GM21529 (cell line): ENCODE measurements around the gene TRIM56.
"Not testable (repeated sequence)": the region's sequence is repeated elsewhere in the genome, so short reads cannot be mapped to it uniquely, and the experiment has no call there.

Source experiments
- ATAC-seq: cut with Tn5 transposase; IDR thresholded peaks from one replicate; pipeline ENCODE4 v1.9.1; 2021; ENCODE audit not compliant: unreplicated experiment

Gene TRIM56

DNA sequence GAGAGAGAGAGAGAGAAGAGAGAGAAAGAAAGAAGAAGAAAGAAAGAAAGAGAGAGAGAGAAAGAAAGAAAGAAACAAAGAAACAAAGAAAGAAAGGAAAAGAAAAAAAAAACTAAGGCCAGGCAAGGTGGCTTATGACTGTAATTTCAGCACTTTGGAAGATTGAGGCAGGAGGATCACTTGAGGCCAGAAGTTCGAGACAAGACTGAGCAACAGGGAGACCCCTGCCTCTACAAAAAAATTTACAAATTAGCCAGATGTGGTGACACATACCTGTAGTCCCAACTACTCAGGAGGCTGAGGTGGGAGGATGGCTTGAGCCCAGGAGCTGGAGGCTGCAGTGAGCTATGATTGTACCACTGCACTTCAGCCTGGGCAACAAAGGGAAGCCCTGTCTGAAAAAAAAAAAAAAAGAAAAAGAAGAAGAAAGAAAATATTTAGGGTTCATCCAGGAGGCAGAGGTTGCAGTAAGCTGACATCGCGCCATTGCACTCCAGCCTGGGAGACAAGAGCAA is 44.4 kb downstream of the TRIM56 start:
- no peak for ATAC-seq

DNA sequence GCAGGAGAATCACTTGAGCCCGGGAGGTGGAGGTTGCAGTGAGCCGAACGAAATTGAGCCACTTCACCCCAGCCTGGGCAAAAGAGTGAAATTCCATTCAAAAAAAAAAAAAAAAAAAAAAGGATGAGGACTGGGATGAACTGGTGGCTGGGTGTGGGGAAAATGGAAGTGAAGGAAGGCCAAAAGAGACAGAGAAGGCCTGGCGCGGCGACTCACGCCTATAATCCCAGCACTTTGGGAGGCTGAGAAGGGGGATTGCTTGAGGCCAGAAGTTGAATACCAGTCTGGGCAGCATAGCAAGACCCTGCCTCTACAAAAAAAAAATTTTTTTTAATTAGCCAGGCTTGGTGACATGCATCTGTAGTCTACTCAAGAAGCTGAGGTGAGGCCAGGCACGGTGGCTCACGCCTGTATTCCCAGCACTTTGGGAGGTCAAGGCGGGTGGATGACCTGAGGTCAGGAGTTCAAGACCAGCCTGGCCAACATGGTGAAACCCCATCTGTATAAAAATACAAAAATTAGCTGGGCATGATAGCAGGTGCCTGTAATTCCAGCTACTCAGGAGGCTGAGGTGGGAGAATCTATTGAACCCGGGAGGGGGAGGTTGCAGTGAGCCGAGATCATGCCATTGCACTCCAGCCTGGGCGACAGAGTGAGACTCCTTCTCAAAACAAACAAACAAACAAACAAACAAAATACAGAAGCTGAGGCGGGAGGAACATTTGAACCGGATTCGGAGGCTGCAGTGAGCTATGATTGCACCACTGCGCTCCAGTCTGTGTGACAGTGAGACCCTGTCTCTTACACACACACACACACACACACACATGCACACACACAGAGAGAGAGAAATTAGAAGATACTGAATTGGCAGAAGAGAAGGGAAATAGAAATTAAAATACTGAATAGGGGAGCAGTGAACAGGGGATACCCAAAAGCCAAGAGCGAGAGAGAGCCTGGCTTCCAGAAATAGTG is 47.6 kb downstream of the TRIM56 start:
- not testable (repeated sequence) for ATAC-seq

DNA sequence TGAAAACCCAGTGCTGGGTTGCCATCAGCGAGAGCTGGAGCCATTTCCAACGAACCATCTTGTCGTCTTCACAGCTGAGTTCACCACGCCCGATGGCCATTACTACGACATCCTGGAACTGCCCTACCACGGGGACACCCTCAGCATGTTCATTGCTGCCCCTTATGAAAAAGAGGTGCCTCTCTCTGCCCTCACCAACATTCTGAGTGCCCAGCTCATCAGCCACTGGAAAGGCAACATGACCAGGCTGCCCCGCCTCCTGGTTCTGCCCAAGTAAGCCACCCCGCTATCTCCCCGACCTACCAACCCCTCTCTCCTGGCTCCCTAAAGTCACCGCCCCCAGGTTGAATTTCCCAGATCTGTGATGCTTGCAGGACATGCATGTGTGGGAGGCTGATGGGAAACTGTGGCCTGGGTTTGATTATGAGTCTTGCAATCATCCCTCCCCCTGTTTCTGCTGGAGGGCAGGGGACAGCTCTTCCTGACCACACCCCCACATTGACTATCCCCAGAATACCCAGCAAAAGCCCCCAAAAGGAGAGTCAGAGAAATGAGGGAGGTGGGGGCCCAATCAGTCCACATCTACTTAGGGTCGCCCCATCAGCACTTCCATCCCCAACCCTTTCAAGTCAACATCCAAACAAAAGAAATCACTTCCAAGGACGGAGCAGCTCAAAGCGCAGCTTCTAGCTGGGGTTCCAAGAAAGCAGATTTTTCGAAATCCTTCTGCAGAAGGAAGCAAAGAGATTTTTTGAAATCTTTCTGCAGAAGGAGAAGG is 48.5 kb downstream of the TRIM56 start:
- no peak for ATAC-seq

DNA sequence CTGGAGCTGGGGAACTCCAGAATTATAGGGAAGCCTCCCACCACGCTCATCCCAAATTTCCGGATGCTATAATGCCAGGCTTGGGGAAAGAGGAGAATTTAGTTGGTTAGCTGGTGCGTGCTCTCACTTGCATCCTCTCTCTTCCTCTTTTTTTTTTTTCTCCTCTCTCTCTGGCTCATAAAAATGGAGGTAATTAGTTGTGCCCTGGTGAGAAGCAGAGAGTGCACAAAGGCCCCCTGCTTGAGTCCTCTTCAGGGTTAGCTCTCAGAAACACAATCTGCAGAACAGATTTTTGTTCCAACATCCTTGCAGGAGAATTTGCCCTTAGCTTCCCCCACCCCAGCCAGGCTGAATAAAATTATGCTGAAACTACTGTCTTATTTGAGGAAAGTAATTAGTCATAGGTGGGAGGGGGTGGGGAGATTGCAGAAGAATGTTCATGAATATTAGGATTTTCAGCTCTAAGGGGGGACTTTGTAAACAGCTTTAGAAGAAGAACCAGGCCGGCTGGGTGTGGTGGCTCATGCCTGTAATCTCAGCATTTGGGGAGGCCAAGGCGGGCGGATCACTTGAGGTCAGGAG is 49.2 kb downstream of the TRIM56 start:
- no peak for ATAC-seq

DNA sequence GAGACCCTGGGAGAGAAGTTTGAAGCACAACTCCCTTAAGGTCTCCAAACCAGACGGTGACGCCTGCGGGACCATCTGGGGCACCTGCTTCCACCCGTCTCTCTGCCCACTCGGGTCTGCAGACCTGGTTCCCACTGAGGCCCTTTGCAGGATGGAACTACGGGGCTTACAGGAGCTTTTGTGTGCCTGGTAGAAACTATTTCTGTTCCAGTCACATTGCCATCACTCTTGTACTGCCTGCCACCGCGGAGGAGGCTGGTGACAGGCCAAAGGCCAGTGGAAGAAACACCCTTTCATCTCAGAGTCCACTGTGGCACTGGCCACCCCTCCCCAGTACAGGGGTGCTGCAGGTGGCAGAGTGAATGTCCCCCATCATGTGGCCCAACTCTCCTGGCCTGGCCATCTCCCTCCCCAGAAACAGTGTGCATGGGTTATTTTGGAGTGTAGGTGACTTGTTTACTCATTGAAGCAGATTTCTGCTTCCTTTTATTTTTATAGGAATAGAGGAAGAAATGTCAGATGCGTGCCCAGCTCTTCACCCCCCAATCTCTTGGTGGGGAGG is 52.5 kb downstream of the TRIM56 start:
- no peak for ATAC-seq

DNA sequence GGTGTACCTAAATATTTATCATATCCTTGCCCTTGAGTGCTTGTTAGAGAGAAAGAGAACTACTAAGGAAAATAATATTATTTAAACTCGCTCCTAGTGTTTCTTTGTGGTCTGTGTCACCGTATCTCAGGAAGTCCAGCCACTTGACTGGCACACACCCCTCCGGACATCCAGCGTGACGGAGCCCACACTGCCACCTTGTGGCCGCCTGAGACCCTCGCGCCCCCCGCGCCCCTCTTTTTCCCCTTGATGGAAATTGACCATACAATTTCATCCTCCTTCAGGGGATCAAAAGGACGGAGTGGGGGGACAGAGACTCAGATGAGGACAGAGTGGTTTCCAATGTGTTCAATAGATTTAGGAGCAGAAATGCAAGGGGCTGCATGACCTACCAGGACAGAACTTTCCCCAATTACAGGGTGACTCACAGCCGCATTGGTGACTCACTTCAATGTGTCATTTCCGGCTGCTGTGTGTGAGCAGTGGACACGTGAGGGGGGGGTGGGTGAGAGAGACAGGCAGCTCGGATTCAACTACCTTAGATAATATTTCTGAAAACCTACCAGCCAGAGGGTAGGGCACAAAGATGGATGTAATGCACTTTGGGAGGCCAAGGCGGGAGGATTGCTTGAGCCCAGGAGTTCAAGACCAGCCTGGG is 53.1 kb downstream of the TRIM56 start:
- ATAC-seq = peak; percentile 74

DNA sequence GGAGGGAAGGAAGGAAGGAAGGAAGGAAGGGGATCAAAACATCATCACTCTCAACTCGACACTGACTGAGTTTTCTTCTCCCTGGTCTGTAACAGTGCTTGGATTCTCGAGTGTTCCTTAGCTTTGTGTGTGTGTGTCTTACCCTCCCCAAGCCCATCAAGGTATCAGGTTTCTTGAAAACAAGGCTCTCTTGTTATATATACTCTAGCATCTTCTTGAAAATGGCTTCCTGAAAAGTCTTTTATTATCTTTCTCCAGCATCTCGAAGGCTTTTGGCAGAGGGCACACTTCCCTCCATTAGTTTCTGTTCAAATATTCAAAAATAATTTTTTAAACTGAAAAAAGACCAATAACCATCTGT is 55.0 kb downstream of the TRIM56 start:
- no peak for ATAC-seq

DNA sequence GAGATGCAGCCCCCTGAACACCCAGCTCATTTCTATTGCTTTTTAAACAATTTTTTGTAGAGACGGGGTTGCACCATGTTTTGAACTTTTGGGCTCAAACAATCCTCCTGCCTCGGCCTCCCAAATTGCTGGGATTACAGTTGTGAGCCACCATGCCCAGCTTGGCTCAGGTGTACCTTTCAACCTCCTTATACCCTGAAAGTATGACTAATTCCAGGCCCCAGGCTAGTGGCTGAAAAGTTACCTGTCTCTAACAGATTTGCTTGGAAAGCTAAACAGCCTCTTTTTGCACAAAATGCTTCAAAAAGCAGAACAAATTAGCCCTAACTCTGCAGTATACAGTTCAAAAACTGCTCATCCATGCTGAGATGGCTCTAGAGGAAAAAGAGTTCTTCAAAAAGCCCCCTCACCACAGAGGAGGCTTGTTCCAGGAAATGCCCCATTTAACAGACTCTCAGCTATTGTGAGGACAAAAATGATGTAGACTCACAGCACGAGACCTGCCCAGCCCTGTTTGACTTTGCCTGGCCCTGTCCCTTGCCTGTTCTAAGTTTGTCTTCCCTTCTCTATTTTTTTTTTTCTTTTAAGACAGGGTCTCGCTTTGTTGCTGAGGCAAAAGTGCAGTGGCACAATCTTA is 55.6 kb downstream of the TRIM56 start:
- ATAC-seq = no peak
